A549 (cell line): ENCODE results near the gene RBM14. TPM values are rescaled to one million over a fixed set of nuclear protein-coding genes. Genes with fewer than 3 reads are reported as not detected.

Experiments
- ATAC-seq, 2 experiments: fragments of 200-7000 bp in 1 of 2; fragments of >200 bp in 1 of 2; cut with Nextera tagmentation in 1 of 2; cut with Tn5 transposase in 1 of 2; 3 replicates each; pipeline versions ENCODE4 v1.8.0 to v1.9.1; 2018 to 2020; ENCODE audit warnings: mild to moderate bottlenecking in 1 of 2, moderate library complexity in 1 of 2
- CTCF ChIA-PET: fragments of 300-600 bp; sonication (Branson Sonifier 250); formaldehyde crosslinking; extraction: SDS; loops from one replicate; lab custom pipeline; 2021; ENCODE audit warnings: antibody characterized with exemption, inconsistent platforms; lab: Yijun Ruan, JAX
- POLR2A ChIA-PET: fragments of 350-600 bp; formaldehyde crosslinking; extraction: SDS; loops from one replicate; lab custom pipeline; 2021; ENCODE audit warnings: antibody characterized with exemption, inconsistent platforms; lab: Yijun Ruan, JAX
- DNase-seq, 2 experiments: peaks; one replicate each; pipeline versions ENCODE4 v3.0.0 to v3.0.0-alpha.2; 2011 to 2016; ENCODE audit warnings: low read depth in 1 of 2, low spot score in 1 of 2
- FAIRE-seq: peaks from 2 replicates; lab custom pipeline; 2011; peaks lifted over from hg19 to GRCh38; lab: Jason Lieb, UNC
- H3K27ac ChIP-seq, 2 experiments: fragments of >200 bp; sonication (Bioruptor Twin); formaldehyde crosslinking; 3 replicates each; pipeline ENCODE4 v1.5.1; 2016 to 2017
- H3K4me1 ChIP-seq: fragments of >200 bp; sonication (Bioruptor Twin); formaldehyde crosslinking; 3 replicates; pipeline ENCODE4 v1.6.1; 2016
- H3K4me2 ChIP-seq: fragments of >200 bp; sonication (Bioruptor Twin); formaldehyde crosslinking; 3 replicates; pipeline ENCODE4 v1.6.1; 2016
- H3K4me3 ChIP-seq: fragments of >200 bp; sonication (Bioruptor Twin); formaldehyde crosslinking; 3 replicates; pipeline ENCODE4 v1.5.1; 2016
- H3K9me3 ChIP-seq: fragments of >200 bp; sonication (Bioruptor Twin); formaldehyde crosslinking; 3 replicates; pipeline ENCODE4 v1.6.1; 2016
- CHD2 ChIP-seq: fragments of 150-350 bp; IDR thresholded peaks from 2 replicates; pipeline ENCODE4 v1.6.1; 2014; ENCODE audit warnings: low read length; ENCODE audit not compliant: partially characterized antibody
- EHF ChIP-seq: fragments of 250-450 bp; sonication (Bioruptor Pico); IDR thresholded peaks from 2 replicates; pipeline ENCODE4 v1.5.0; 2020; ENCODE audit warnings: mild to moderate bottlenecking
- EHMT2 ChIP-seq: fragments of 200-600 bp; sonication (generic); IDR thresholded peaks from 2 replicates; pipeline ENCODE4 v1.6.1; 2016; ENCODE audit warnings: antibody characterized with exemption, low read depth, mild to moderate bottlenecking, moderate library complexity
- FOSB ChIP-seq: fragments of 250-450 bp; sonication (Bioruptor Pico); IDR thresholded peaks from 2 replicates; pipeline ENCODE4 v1.5.0; 2020; ENCODE audit warnings: mild to moderate bottlenecking, moderate library complexity
- HEYL ChIP-seq: fragments of 250-450 bp; sonication (Bioruptor Pico); IDR thresholded peaks from 2 replicates; pipeline ENCODE4 v1.8.0; 2021; ENCODE audit warnings: mild to moderate bottlenecking, moderate library complexity
- HMGXB4 ChIP-seq: fragments of 250-450 bp; sonication (Bioruptor Pico); IDR thresholded peaks from 2 replicates; pipeline ENCODE4 v1.5.0; 2021; ENCODE audit warnings: mild to moderate bottlenecking, moderate library complexity, borderline replicate concordance
- KDM5A ChIP-seq: fragments of 200-600 bp; sonication (generic); IDR thresholded peaks from 2 replicates; pipeline ENCODE4 v1.6.1; 2016; ENCODE audit warnings: antibody characterized with exemption, mild to moderate bottlenecking
- MAX ChIP-seq: IDR thresholded peaks from 2 replicates; pipeline ENCODE4 v1.6.1; 2012
- MAZ ChIP-seq: fragments of 150-350 bp; IDR thresholded peaks from 2 replicates; pipeline ENCODE4 v1.6.1; 2014; ENCODE audit warnings: antibody characterized with exemption, low read depth, low read length, borderline replicate concordance
- MYC ChIP-seq: IDR thresholded peaks from 2 replicates; pipeline ENCODE4 v1.6.1; 2012; ENCODE audit warnings: mild to moderate bottlenecking, inconsistent platforms, low read length, improper control_type of control experiment, borderline replicate concordance
- NPAS2 ChIP-seq: fragments of 250-450 bp; sonication (Bioruptor Pico); IDR thresholded peaks from 2 replicates; pipeline ENCODE4 v1.8.0; 2022; ENCODE audit warnings: mild to moderate bottlenecking, moderate library complexity, borderline replicate concordance
- NR3C1 ChIP-seq: fragments of >200 bp; sonication (Bioruptor Twin); formaldehyde crosslinking; IDR thresholded peaks from 3 replicates; pipeline ENCODE4 v1.6.1; 2017
- PHF8 ChIP-seq: fragments of 200-600 bp; sonication (generic); IDR thresholded peaks from 2 replicates; pipeline ENCODE4 v1.6.1; 2016; ENCODE audit warnings: low read depth, mild to moderate bottlenecking, antibody characterized with exemption, moderate library complexity, borderline replicate concordance
- RFX5 ChIP-seq: fragments of 450-650 bp; IDR thresholded peaks from 2 replicates; pipeline ENCODE4 v1.7.1; 2014; ENCODE audit warnings: antibody characterized with exemption, mild to moderate bottlenecking, moderate library complexity
- RNF2 ChIP-seq: fragments of 200-600 bp; sonication (generic); IDR thresholded peaks from 2 replicates; pipeline ENCODE4 v1.6.1; 2016; ENCODE audit warnings: low read depth, mild to moderate bottlenecking, antibody characterized with exemption, moderate library complexity, borderline replicate concordance
- ZNF302 ChIP-seq: fragments of 250-450 bp; sonication (Bioruptor Pico); IDR thresholded peaks from 2 replicates; pipeline ENCODE4 v1.9.0; 2021; ENCODE audit warnings: inconsistent platforms, mild to moderate bottlenecking, moderate library complexity
- WGBS: methylation state at CpG from one replicate; pipeline ENCODE4 v1.1.6; 2017; ENCODE audit errors: missing lambda C conversion rate; 5-methylcytosine and 5-hydroxymethylcytosine counted together
- polyA plus RNA-seq, 4 experiments: library from polyadenylated mRNA; depleted of rRNA in 3 of 4; stranded (reverse); fragments of >200 nt; fragmentation: RNase III in 1 of 4; extraction: RNeasy Plus Mini Kit Qiagen cat#74134 plus additional on column Dnase treatment in 1 of 4; gene quantifications; 2 replicates in 3 of 4; 3 replicates in 1 of 4; pipeline ENCODE4 v1.2.3, GENCODE V29; 2011 to 2017
- TF ChIP-seq, protein P1 (sequence below): fragments of >200 bp; sonication (Bioruptor Twin); formaldehyde crosslinking; IDR thresholded peaks from 3 replicates; pipeline ENCODE4 v1.6.1; 2016
- TF ChIP-seq, protein P2 (sequence below): fragments of >200 bp; sonication (Bioruptor Twin); formaldehyde crosslinking; IDR thresholded peaks from 3 replicates; pipeline ENCODE4 v1.5.1; 2016
- TF ChIP-seq, protein P3 (sequence below): fragments of 200-600 bp; sonication (generic); IDR thresholded peaks from 2 replicates; pipeline ENCODE4 v1.6.1; 2016; ENCODE audit warnings: antibody characterized with exemption, mild to moderate bottlenecking, moderate library complexity
- TF ChIP-seq, protein P4 (sequence below): fragments of >200 bp; sonication (Bioruptor Twin); formaldehyde crosslinking; IDR thresholded peaks from 2 replicates; pipeline ENCODE4 v1.6.1; 2016

The RBM14 gene
- polyA plus RNA-seq, 2 of the 4 experiments (the other 2 are of a cell fraction), result 33.0 to 103 TPM

- peaks cover 9% of the 10 kb centered on the region; the same call in 2 of the 3 replicates for H3K4me1 ChIP-seq
- no peak for FAIRE-seq
- ChIA-PET CTCF (interaction anchor here (0.8 to 9.5 kb wide), 14 partner anchors 10 to 205 kb away, joined by 3 to 89 read pairs (median 4); partner anchors contain the start of genes CTSF, RBM14 and RBM4B), POLR2A (interaction anchor here (2.5 kb wide), 1 partner anchor 26 kb away, joined by 26 read pairs; the partner anchor contains the start of gene RBM14)
- H3K9me3 ChIP-seq, result no peaks in the 10 kb centered on the region; the same call in 2 of the 3 replicates
- H3K4me3 ChIP-seq, result no peak overlapping the region
- WGBS, result 67% methylated on average over 2 of the region's 2 CpGs
- no peak for ATAC-seq
- H3K4me2 ChIP-seq, result no peak overlapping the region
- no peak for TF ChIP-seq HMGXB4 (CRISPR knock-in tag)
- no peak for TF ChIP-seq PHF8
- TF ChIP-seq KDM5A, result no peak
- no peak for TF ChIP-seq RFX5
- TF ChIP-seq NR3C1, result no peak
- TF ChIP-seq, protein P1, sequence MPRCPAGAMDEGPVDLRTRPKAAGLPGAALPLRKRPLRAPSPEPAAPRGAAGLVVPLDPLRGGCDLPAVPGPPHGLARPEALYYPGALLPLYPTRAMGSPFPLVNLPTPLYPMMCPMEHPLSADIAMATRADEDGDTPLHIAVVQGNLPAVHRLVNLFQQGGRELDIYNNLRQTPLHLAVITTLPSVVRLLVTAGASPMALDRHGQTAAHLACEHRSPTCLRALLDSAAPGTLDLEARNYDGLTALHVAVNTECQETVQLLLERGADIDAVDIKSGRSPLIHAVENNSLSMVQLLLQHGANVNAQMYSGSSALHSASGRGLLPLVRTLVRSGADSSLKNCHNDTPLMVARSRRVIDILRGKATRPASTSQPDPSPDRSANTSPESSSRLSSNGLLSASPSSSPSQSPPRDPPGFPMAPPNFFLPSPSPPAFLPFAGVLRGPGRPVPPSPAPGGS, result no peak
- no peak for TF ChIP-seq CHD2
- no peak for TF ChIP-seq FOSB (CRISPR knock-in tag)
- no peak for TF ChIP-seq EHF (CRISPR knock-in tag)
- TF ChIP-seq MAX, result no peak
- TF ChIP-seq, protein P2, sequence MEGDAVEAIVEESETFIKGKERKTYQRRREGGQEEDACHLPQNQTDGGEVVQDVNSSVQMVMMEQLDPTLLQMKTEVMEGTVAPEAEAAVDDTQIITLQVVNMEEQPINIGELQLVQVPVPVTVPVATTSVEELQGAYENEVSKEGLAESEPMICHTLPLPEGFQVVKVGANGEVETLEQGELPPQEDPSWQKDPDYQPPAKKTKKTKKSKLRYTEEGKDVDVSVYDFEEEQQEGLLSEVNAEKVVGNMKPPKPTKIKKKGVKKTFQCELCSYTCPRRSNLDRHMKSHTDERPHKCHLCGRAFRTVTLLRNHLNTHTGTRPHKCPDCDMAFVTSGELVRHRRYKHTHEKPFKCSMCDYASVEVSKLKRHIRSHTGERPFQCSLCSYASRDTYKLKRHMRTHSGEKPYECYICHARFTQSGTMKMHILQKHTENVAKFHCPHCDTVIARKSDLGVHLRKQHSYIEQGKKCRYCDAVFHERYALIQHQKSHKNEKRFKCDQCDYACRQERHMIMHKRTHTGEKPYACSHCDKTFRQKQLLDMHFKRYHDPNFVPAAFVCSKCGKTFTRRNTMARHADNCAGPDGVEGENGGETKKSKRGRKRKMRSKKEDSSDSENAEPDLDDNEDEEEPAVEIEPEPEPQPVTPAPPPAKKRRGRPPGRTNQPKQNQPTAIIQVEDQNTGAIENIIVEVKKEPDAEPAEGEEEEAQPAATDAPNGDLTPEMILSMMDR, result no peak
- TF ChIP-seq, protein P3, sequence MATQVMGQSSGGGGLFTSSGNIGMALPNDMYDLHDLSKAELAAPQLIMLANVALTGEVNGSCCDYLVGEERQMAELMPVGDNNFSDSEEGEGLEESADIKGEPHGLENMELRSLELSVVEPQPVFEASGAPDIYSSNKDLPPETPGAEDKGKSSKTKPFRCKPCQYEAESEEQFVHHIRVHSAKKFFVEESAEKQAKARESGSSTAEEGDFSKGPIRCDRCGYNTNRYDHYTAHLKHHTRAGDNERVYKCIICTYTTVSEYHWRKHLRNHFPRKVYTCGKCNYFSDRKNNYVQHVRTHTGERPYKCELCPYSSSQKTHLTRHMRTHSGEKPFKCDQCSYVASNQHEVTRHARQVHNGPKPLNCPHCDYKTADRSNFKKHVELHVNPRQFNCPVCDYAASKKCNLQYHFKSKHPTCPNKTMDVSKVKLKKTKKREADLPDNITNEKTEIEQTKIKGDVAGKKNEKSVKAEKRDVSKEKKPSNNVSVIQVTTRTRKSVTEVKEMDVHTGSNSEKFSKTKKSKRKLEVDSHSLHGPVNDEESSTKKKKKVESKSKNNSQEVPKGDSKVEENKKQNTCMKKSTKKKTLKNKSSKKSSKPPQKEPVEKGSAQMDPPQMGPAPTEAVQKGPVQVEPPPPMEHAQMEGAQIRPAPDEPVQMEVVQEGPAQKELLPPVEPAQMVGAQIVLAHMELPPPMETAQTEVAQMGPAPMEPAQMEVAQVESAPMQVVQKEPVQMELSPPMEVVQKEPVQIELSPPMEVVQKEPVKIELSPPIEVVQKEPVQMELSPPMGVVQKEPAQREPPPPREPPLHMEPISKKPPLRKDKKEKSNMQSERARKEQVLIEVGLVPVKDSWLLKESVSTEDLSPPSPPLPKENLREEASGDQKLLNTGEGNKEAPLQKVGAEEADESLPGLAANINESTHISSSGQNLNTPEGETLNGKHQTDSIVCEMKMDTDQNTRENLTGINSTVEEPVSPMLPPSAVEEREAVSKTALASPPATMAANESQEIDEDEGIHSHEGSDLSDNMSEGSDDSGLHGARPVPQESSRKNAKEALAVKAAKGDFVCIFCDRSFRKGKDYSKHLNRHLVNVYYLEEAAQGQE, result no peak
- TF ChIP-seq MAZ, result no peak
- TF ChIP-seq RNF2, result no peak
- no peak for TF ChIP-seq HEYL (CRISPR knock-in tag)
- TF ChIP-seq NPAS2 (CRISPR knock-in tag), result no peak
- TF ChIP-seq EHMT2, result no peak
- TF ChIP-seq, protein P4, sequence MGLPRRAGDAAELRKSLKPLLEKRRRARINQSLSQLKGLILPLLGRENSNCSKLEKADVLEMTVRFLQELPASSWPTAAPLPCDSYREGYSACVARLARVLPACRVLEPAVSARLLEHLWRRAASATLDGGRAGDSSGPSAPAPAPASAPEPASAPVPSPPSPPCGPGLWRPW, result no peak
- TF ChIP-seq MYC, result no peak
- no peak for TF ChIP-seq ZNF302 (CRISPR knock-in tag)
- H3K27ac ChIP-seq, result no peak overlapping the region
- no peak for DNase-seq
Measured at GRCh38 chr11:66591175-66591574, 25.3 kb upstream of the RBM14 start.
